ENCODE results near the gene ABCD3. TPM values are rescaled to one million over a fixed set of nuclear protein-coding genes. Genes with fewer than 3 reads are reported as not detected.

ABCD3 gene
- total and polyA plus RNA-seq, 2 of the 8 experiments (the other 6 are each of a cell fraction or from before 2014, with no cell fraction given): 6.6 to 29.4 TPM

GRCh38 chr1:94417728-94417977 is 536 bp upstream of the ABCD3 start:
- 8% methylated on average over 9 of the region's 9 CpGs; no CpG with 5 or more reads in 1 of the 2 experiments for WGBS, 2 experiments (ENCODE audit: extremely low coverage in 1 of 2, insufficient coverage in 1 of 2, insufficient read length in 1 of 2, insufficient replicate concordance in 2 of 2, low coverage in 1 of 2, low lambda C conversion rate in 2 of 2, missing lambda C conversion rate in 1 of 2)
- Histone ChIP-seq H4K5ac (ENCODE audit: insufficient read length, low read depth, low read length) (no peak overlapping the region), H3K9me3 (ENCODE audit: insufficient read depth in 2 of 2, low read depth in 1 of 2, low read length in 1 of 2) (no peaks in the 10 kb centered on the region), H2BK20ac (ENCODE audit: low read length) (no peak overlapping the region), H2BK5ac (ENCODE audit: low read depth, low read length) (peak overlapping the region; percentile 61; the same call in 1 of the 2 replicates), H4K20me1 (replicated peaks in 1 of 2; ENCODE audit: control insufficient read depth in 1 of 2, insufficient read depth in 2 of 2, low read length in 2 of 2) (peaks cover 0 to 3% of the 10 kb centered on the region in 2 experiments), H3K79me1 (ENCODE audit: low read depth, low read length) (0 out of 2 replicates have a peak, but pooled peaks cover 3% of the 10 kb centered on the region), H4K91ac (replicated peaks; ENCODE audit: insufficient read length, low read length) (no peak overlapping the region), H3K56ac (replicated peaks; ENCODE audit: insufficient read length, low read depth, low read length) (no peak overlapping the region), H3K27ac (ENCODE audit: low read depth, low read length) (no peak overlapping the region; the same call in 1 of the 2 replicates), H3K4me3 (ENCODE audit: extremely low read depth in 1 of 4, insufficient read depth in 2 of 4, low read depth in 3 of 4, low read length in 4 of 4) (peak overlapping the region; percentile 75 to 94 (median 90)), H3K4ac (replicated peaks; ENCODE audit: insufficient read length, low read depth, low read length) (no peak overlapping the region), H3K23ac (ENCODE audit: insufficient read length) (no peak overlapping the region), H3K9ac (replicated peaks in 1 of 4; ENCODE audit: extremely low read depth in 1 of 4, low read depth in 3 of 4, low read length in 3 of 4) (peak overlapping the region; percentile 60 to 80 (median 70)), H3K36me3 (ENCODE audit: control insufficient read depth in 2 of 4, insufficient read depth in 4 of 4, low read length in 3 of 4) (no peaks in the 10 kb centered on the region), H3K23me2 (ENCODE audit: low read depth, low read length) (peaks cover 15% of the 10 kb centered on the region), H4K8ac (ENCODE audit: extremely low read depth, insufficient read depth, low read length) (peak overlapping the region; percentile 92), H2BK120ac (replicated peaks; ENCODE audit: low read depth, low read length) (no peak overlapping the region), H2AK5ac (ENCODE audit: low read depth, low read length) (no peak overlapping the region), H3K79me2 (ENCODE audit: control insufficient read depth in 1 of 2, insufficient read depth in 2 of 2, low read length in 2 of 2) (peaks cover 0 to 36% of the 10 kb centered on the region in 2 experiments; a peak in 3 of 4 replicates), H2BK12ac (ENCODE audit: low read depth, low read length) (no peak overlapping the region), H2BK15ac (ENCODE audit: low read length) (peak overlapping the region; percentile 10; the same call in 1 of the 2 replicates), H3K4me2 (ENCODE audit: insufficient read depth in 1 of 2, low read depth in 2 of 2, low read length in 2 of 2) (peak overlapping the region; percentile 91 to 99), H3K18ac (ENCODE audit: extremely low read depth, low read length) (peak overlapping the region; percentile 17; the same call in 1 of the 2 replicates), H3K27me3 (replicated peaks in 1 of 4; ENCODE audit: control insufficient read depth in 3 of 4, extremely low read depth in 1 of 4, insufficient read depth in 3 of 4, low read length in 3 of 4) (peaks cover 0 to 3% (median 0%) of the 10 kb centered on the region in 4 experiments; a peak in 2 of 7 replicates), H3K14ac (ENCODE audit: insufficient read length) (no peak overlapping the region), H2AFZ (ENCODE audit: low read length) (peak overlapping the region; percentile 91), H3K4me1 (replicated peaks in 1 of 4; ENCODE audit: control insufficient read depth in 3 of 4, insufficient read depth in 4 of 4, low read length in 3 of 4) (peaks cover 0 to 7% (median 0%) of the 10 kb centered on the region in 4 experiments; a peak in 4 of 7 replicates)
- FAIRE-seq (no peak), DNase-seq (ENCODE audit: low read depth in 1 of 2, low spot score in 2 of 2) (no peak)
- ChIA-PET POLR2A (ENCODE audit: partially characterized antibody) (interaction anchor here (1.2 kb wide), 1 partner anchor 9 kb away, joined by 3 read pairs; no protein-coding TSS in a partner anchor), CTCF (ENCODE audit: partially characterized antibody) (interaction anchor here (0.5 to 2.9 kb wide), 4 partner anchors 21 to 180 kb away, joined by 3 to 10 read pairs (median 4); partner anchors contain the start of gene ARHGAP29)
- TF ChIP-seq CBX8 (IDR thresholded peaks at IDR 0.05; ENCODE audit: borderline replicate concordance, low read depth, low read length) (no peak), CTBP2 (IDR thresholded peaks at IDR 0.05; ENCODE audit: borderline replicate concordance, insufficient read depth, insufficient read length, low read length) (no peak), SIX5 (IDR thresholded peaks at IDR 0.05; ENCODE audit: low read depth, low read length) (no peak)
